Naive thymus-derived CD4-positive, alpha-beta T cell (primary cell): ENCODE results near the gene TMEM116. TPM values are rescaled to one million over a fixed set of nuclear protein-coding genes. Genes with fewer than 3 reads are reported as not detected.

Experiments
- microRNA-seq: library from miRNA; unstranded; fragments of <30 nt; microRNA quantifications from one replicate; pipeline ENCODE4 v1.2.0, GENCODE V29; 2022; ENCODE audit warnings: borderline microRNAs expressed
- polyA plus RNA-seq, 2 donors: library from polyadenylated mRNA; unstranded; fragments of 300-500 nt; fragmentation: Illumina TruSeq; gene quantifications; one replicate each; pipeline ENCODE4 v1.2.3, GENCODE V29; 2021
- total RNA-seq, 6 experiments: library from RNA in 5 of 6; stranded (reverse) in 5 of 6; gene quantifications; 1 replicate in 5 of 6; 2 replicates in 1 of 6; pipeline ENCODE4 v1.2.3 and lab custom pipeline; 2021 to 2026

Gene TMEM116
- total and polyA plus RNA-seq, 7 experiments from 2014 or later = 8.7 to 29.3 (median 20.1) TPM

Small RNAs within 50 kb of the gene (microRNA-seq; reads per million reads assigned to microRNA genes)
- not detected for gene MIR3657

Other genes starting within 250 kb of the TMEM116 start
- 10 to 100 TPM in 1 of 5 experiments, 1 to 10 TPM in 3, under 1 TPM in 1; 0.46 to 69.3 (median 3.4) TPM for gene ALDH2, start 246.2 kb downstream of the TMEM116 start, total RNA-seq
- gene ALDH2, start 246.2 kb downstream of the TMEM116 start, polyA plus RNA-seq = under 1 TPM; 0.89 to 0.99 TPM
- 10 to 100 TPM; 46.1 to 72.1 (median 60.0) TPM for gene MAPKAPK5, start 170.9 kb downstream of the TMEM116 start, total RNA-seq
- 10 to 100 TPM; 30.6 to 53.4 TPM for gene MAPKAPK5, start 170.9 kb downstream of the TMEM116 start, polyA plus RNA-seq
- gene ERP29, start 261 bp upstream of the TMEM116 start, total RNA-seq = 100 to 1,000 TPM; 115 to 184 (median 127) TPM
- gene ERP29, start 261 bp upstream of the TMEM116 start, polyA plus RNA-seq = 100 to 1,000 TPM; 219 to 253 TPM
- 10 to 100 TPM; 39.1 to 43.0 (median 42.1) TPM for gene NAA25, start 95.6 kb upstream of the TMEM116 start, total RNA-seq
- gene NAA25, start 95.6 kb upstream of the TMEM116 start, polyA plus RNA-seq = 10 to 100 TPM in 1 of 2 donors, 1 to 10 TPM in 1; 9.8 to 15.9 TPM
- 10 to 100 TPM; 22.1 to 86.6 (median 42.7) TPM for gene TRAFD1, start 112.4 kb upstream of the TMEM116 start, total RNA-seq
- 10 to 100 TPM; 54.4 to 63.9 TPM for gene TRAFD1, start 112.4 kb upstream of the TMEM116 start, polyA plus RNA-seq